RWPE1 (cell line): ENCODE measurements around the gene ZNF213.

Experiments used
- CTCF ChIA-PET: fragments of 350-600 bp; sonication (Branson Sonifier 250); formaldehyde crosslinking; extraction: SDS; loops from one replicate; lab custom pipeline; 2021; lab: Yijun Ruan, JAX
- POLR2A ChIA-PET: fragments of 400-600 bp; formaldehyde crosslinking; extraction: SDS; loops from one replicate; lab custom pipeline; 2020; ENCODE audit warnings: antibody characterized with exemption; ENCODE audit not compliant: low non-redundant PET; lab: Yijun Ruan, JAX
- DNase-seq: peaks from one replicate; pipeline ENCODE4 v3.0.0; 2012; ENCODE audit warnings: low spot score
- H3K27ac ChIP-seq: fragments of 450-650 bp; 2 replicates; pipeline ENCODE4 v1.5.1; 2017
- CTCF ChIP-seq: fragments of 450-650 bp; conservative IDR thresholded peaks from 2 replicates; pipeline ENCODE4 v1.5.1; 2017; ENCODE audit warnings: low read depth, mild to moderate bottlenecking

The ZNF213 gene

DNA sequence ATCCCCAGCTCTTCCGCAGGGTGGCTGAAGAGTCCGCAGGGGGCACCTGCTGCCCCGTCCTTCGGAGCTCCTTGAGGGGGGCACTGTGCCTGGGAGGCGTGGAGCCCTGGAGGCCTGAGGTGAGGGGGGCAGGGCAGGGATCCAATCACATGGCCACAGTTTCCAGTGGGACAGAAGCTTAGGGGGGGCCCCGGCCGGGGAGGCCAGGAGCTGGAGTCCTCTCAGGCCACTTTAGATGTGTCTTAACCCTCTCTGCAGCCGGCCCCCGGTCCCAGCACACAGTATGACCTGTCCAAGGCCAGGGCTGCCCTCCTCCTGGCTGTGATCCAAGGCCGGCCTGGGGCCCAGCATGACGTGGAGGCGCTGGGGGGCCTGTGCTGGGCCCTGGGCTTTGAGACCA, 10.8 kb downstream of the ZNF213 start:
- ChIA-PET POLR2A (no interaction called here), CTCF (no interaction called here)
- no peak for TF ChIP-seq CTCF
- DNase-seq: no peak
- no peak overlapping the region for H3K27ac ChIP-seq

GRCh38 chr16:3147046-3147756, 12.4 kb downstream of the ZNF213 start:
- DNase-seq: no peak
- no peak for TF ChIP-seq CTCF
- ChIA-PET POLR2A (interaction anchor here (1.4 kb wide), 1 partner anchor 12 kb away, joined by 7 read pairs; the partner anchor contains the start of gene ZNF213), CTCF (interaction anchor here (0.6 to 1.5 kb wide), 3 partner anchors 12 to 422 kb away, joined by 3 to 4 read pairs (median 4); no protein-coding TSS in a partner anchor)
- H3K27ac ChIP-seq: no peak overlapping the region

DNA sequence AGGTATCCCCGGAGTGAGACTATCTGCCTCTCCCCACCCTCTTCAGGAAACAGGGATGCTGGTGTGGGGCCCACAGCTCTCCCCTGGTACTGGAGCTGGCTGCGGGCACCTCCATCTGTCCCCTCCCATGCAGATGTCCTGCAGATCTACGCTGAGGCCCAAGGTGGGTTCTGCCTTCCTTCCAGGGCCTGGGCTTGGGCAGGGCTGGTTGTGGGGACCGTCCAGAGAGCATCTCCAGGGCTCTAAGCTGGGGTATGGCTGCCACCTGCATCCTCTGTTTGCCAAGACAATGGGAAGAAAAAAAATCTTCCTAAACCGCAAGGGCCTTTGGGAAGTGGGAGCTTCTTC, 12.9 kb downstream of the ZNF213 start:
- ChIA-PET POLR2A (interaction anchor here (1.4 kb wide), 1 partner anchor 12 kb away, joined by 7 read pairs; the partner anchor contains the start of gene ZNF213), CTCF (interaction anchor here (0.6 to 1.5 kb wide), 2 partner anchors 12 to 18 kb away, joined by 4 read pairs; no protein-coding TSS in a partner anchor)
- no peak for TF ChIP-seq CTCF
- DNase-seq: no peak
- no peak overlapping the region for H3K27ac ChIP-seq

DNA sequence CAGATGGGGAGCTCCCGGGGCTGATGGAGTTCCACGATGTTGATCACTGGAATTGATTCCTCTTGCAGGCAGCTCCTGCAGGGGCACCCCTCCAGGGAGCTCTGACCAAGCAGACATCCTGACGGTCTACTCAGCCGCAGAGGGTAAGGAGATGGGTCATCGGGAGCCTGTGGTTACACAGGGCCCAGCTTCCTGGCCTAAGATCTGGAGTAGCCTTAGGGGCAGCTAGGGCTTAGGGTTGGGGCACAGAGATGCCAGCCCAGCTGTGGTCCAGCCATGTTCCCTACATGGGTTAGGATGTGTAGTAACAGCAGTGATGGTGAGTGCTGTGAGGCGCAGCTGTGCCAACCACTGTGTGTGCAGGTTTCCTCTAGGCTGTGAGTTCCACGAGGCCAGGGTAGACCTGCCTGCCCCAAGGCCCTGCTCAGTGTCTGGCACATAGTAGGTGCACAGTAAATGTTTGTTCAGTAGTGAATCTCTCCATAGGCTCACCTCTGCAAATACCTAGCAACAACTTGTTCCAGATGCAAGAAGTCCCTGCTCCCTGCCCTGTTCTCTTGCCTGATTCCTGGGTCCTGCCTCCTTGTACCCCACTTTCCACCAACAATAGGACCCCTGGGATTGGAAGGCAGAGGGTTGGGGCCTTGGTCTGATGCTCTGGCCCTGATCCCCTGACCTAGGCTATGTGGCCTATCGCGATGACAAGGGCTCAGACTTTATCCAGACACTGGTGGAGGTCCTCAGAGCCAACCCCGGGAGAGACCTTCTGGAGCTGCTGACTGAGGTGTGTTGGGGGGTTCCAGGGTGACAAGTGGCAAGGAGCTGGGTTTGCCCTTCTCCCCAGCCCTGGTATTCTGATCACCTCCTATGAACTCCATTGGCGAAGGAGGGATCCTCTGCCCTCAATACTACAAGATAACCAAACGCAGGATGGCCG, 13.7 kb downstream of the ZNF213 start:
- POLR2A ChIA-PET: no interaction called here
- CTCF ChIA-PET: interaction anchor here (0.6 to 1.5 kb wide), 3 partner anchors 19 to 479 kb away, joined by 4 read pairs; no protein-coding TSS in a partner anchor
- peak overlapping the region; percentile 90 for H3K27ac ChIP-seq
- TF ChIP-seq CTCF: no peak
- DNase-seq: no peak

GRCh38 chr16:3149193-3149530, 14.3 kb downstream of the ZNF213 start:
- no peak for TF ChIP-seq CTCF
- POLR2A ChIA-PET: no interaction called here
- H3K27ac ChIP-seq: peak overlapping the region; percentile 90
- CTCF ChIA-PET: interaction anchor here (0.6 to 1.0 kb wide), 3 partner anchors 38 to 71 kb away, joined by 3 to 4 read pairs (median 3); no protein-coding TSS in a partner anchor
- DNase-seq: no peak
